ENCODE data around the gene PARVG.

DNA sequence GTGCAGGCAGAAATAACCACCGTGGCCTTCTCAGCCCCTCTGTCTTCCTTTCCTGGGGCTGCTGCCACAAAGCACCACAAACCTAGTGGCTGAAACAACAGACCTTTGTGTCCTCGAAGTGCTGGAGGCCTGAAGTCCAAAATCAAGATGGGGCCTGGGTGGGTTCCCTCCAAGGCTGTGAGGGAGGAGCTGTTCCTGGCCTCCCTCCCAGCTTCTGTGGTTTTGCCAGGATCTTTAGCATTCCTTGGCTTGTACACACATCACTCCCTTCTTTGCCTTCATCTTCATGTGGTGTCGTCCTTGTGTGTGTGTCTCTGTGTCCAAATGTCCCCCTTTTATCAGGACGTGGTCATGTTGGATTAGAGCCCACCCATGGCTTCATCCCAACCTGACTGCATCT is 29.0 kb upstream of the PARVG start:
- no peak for TF ChIP-seq EZH2 (IDR thresholded peaks at IDR 0.05; ENCODE audit: borderline replicate concordance, low read depth, low read length)
- TF ChIP-seq MCM2 (IDR thresholded peaks at IDR 0.05; ENCODE audit: low read depth), result no peak
- TF ChIP-seq ZNF354B (CRISPR knock-in tag; IDR thresholded peaks at IDR 0.05), result no peak
- TF ChIP-seq PURB (CRISPR knock-in tag; IDR thresholded peaks at IDR 0.05; ENCODE audit: low read depth), result no peak
- TF ChIP-seq, protein P1, sequence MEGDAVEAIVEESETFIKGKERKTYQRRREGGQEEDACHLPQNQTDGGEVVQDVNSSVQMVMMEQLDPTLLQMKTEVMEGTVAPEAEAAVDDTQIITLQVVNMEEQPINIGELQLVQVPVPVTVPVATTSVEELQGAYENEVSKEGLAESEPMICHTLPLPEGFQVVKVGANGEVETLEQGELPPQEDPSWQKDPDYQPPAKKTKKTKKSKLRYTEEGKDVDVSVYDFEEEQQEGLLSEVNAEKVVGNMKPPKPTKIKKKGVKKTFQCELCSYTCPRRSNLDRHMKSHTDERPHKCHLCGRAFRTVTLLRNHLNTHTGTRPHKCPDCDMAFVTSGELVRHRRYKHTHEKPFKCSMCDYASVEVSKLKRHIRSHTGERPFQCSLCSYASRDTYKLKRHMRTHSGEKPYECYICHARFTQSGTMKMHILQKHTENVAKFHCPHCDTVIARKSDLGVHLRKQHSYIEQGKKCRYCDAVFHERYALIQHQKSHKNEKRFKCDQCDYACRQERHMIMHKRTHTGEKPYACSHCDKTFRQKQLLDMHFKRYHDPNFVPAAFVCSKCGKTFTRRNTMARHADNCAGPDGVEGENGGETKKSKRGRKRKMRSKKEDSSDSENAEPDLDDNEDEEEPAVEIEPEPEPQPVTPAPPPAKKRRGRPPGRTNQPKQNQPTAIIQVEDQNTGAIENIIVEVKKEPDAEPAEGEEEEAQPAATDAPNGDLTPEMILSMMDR (IDR thresholded peaks at IDR 0.05 in 2 of 3, conservative IDR thresholded peaks at IDR 0.05 in 1 of 3; ENCODE audit: insufficient read depth in 2 of 3, low read depth in 1 of 3, low read length in 3 of 3), result no peak
- no peak for TF ChIP-seq KDM1A (IDR thresholded peaks at IDR 0.05)
- no peak for TF ChIP-seq ZKSCAN1 (IDR thresholded peaks at IDR 0.05; ENCODE audit: low read depth, low read length)
- TF ChIP-seq FOXA3 (CRISPR knock-in tag; conservative IDR thresholded peaks at IDR 0.05 in 1 of 2, IDR thresholded peaks at IDR 0.05 in 1 of 2), result no peak

Data from K562 (cell line).